PFSK-1 (cell line): Measurements from ENCODE around the gene KIF11.

Experiments used
- FOXP2 ChIP-seq: optimal IDR thresholded peaks from 2 replicates; pipeline ENCODE3; 2011; ENCODE audit warnings: borderline replicate concordance, control low read depth, inconsistent platforms; ENCODE audit not compliant: insufficient read depth; ENCODE audit errors: extremely low read length, extremely low read depth
- POLR2AphosphoS5 ChIP-seq: IDR thresholded peaks from 2 replicates; pipeline ENCODE4 v1.6.1; 2012; ENCODE audit warnings: low read depth, mild to moderate bottlenecking, control low read depth, low read length, moderate library complexity
- REST ChIP-seq, 2 experiments: IDR thresholded peaks; 2 replicates each; pipeline versions ENCODE4 v1.6.1 to v1.8.0; 2011 to 2012; ENCODE audit warnings: low read depth in 2 of 2, low read length in 2 of 2, control low read depth in 1 of 2, inconsistent platforms in 1 of 2, mild to moderate bottlenecking in 1 of 2, moderate library complexity in 1 of 2; ENCODE audit not compliant: insufficient read depth in 1 of 2
- SIN3A ChIP-seq: IDR thresholded peaks from 2 replicates; pipeline ENCODE4 v1.6.1; 2012; ENCODE audit warnings: mild to moderate bottlenecking, low read length, moderate library complexity, borderline replicate concordance; ENCODE audit not compliant: insufficient read depth
- TAF1 ChIP-seq: IDR thresholded peaks from 2 replicates; pipeline ENCODE4 v1.6.1; 2012; ENCODE audit warnings: low read length, control low read depth, borderline replicate concordance; ENCODE audit not compliant: insufficient read depth

KIF11 gene

GRCh38 chr10:92569071-92569470, 23.9 kb upstream of the KIF11 start:
- no peak for TF ChIP-seq FOXP2
- TF ChIP-seq REST (IDR thresholded peaks at IDR 0.05; ENCODE audit: insufficient read depth in 1 of 2, low read depth in 2 of 2, low read length in 2 of 2), result no peak
- no peak for TF ChIP-seq TAF1
- no peak for TF ChIP-seq SIN3A
- no peak for TF ChIP-seq POLR2AphosphoS5

GRCh38 chr10:92571649-92572048, 21.3 kb upstream of the KIF11 start:
- TF ChIP-seq POLR2AphosphoS5, result no peak
- TF ChIP-seq TAF1, result no peak
- TF ChIP-seq SIN3A, result no peak
- no peak for TF ChIP-seq REST (IDR thresholded peaks at IDR 0.05; ENCODE audit: insufficient read depth in 1 of 2, low read depth in 2 of 2, low read length in 2 of 2)
- TF ChIP-seq FOXP2, result no peak

- TF ChIP-seq TAF1, result no peak
- TF ChIP-seq REST (IDR thresholded peaks at IDR 0.05; ENCODE audit: insufficient read depth in 1 of 2, low read depth in 2 of 2, low read length in 2 of 2), result no peak
- TF ChIP-seq FOXP2, result no peak
- TF ChIP-seq SIN3A, result no peak
- TF ChIP-seq POLR2AphosphoS5, result no peak
Measured at GRCh38 chr10:92572362-92573090, 20.4 kb upstream of the KIF11 start.

GRCh38 chr10:92573091-92573797, 19.7 kb upstream of the KIF11 start:
- TF ChIP-seq POLR2AphosphoS5 (no peak), SIN3A (no peak), TAF1 (no peak), FOXP2 (no peak), REST (IDR thresholded peaks at IDR 0.05; ENCODE audit: insufficient read depth in 1 of 2, low read depth in 2 of 2, low read length in 2 of 2) (no peak)
